ENCODE results near the gene RNU1-2.
"Not testable (repeated sequence)": the region's sequence is repeated elsewhere in the genome, so short reads cannot be mapped to it uniquely, and the experiment has no call there.

The RNU1-2 gene

GRCh38 chr1:16888860-16889816 is 6.6 kb upstream of the RNU1-2 start:
- peak; percentile 63 for DNase-seq (ENCODE audit: low read depth)

DNA sequence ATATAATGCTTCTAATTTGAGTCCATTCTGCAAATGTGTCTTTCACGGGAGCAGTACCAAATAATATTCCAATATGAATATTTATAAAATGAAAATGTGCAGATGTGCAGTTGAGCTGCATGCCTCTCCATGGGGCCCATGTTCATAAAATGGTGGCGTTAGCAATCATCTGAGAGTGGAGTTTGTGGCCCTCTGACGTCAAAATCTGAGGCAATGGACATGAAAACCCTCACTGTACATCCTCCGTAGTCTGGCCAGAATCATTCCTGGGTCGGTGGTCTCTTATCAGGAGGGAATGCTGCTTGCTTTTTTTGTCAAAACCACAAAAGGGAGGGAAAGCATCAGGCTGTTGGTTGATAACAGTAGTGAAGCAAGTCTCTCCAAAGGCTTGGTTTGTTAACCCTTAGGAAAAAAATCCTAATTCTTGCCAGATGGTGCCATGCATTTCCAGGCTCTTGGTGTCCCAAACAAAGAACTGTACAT is 5.2 kb upstream of the RNU1-2 start:
- not testable (repeated sequence) for DNase-seq (ENCODE audit: low read depth)

GRCh38 chr1:16891057-16891456 is 4.7 kb upstream of the RNU1-2 start:
- not testable (repeated sequence) for DNase-seq (ENCODE audit: low read depth)

DNA sequence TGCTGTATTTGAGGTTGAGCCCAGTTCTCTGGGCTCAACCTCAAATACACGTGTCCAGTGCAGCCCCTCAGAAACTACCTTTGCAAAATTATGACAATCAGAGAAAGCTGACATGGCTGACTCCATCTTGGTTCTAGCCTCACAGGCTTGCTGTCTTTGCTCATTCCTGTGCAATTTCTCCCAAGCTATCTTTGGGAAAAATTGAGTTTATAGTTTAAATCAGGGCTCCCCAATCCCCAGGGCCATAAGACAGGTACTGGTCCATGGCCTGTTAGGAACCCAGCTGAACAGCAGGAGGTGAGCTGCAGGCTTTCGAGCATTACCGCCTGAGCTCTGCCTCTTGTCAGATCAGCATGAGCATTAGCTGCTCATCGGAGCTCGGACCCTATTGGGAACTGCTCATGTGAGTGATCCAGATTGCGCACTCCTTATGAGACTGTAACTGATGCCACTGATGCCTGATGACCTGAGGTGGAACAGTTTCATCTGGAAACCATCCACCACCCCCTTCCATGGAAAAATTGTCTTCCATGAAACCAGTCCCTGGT is 2.7 kb upstream of the RNU1-2 start:
- not testable (repeated sequence) for DNase-seq (ENCODE audit: low read depth)

DNA sequence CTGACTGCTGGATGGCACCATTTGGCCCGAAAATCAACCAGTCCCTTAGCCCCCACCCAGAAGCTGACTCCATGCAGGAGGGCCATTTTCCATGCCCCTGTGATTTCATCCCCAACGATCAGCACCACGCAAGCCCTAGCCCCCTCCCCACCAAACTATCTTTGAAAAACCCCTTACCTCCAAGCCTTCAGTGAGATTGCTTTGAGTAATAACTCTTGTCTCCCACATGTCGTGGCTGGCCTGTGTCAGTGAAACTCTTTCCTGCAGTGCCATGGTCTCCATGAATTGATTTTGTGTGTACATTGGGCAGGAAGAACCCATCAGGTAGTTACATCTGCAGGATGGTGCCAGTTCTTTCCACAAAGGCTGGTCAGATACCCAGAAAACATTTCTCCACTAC is 2.0 kb upstream of the RNU1-2 start:
- DNase-seq (ENCODE audit: low read depth) = not testable (repeated sequence)

DNA sequence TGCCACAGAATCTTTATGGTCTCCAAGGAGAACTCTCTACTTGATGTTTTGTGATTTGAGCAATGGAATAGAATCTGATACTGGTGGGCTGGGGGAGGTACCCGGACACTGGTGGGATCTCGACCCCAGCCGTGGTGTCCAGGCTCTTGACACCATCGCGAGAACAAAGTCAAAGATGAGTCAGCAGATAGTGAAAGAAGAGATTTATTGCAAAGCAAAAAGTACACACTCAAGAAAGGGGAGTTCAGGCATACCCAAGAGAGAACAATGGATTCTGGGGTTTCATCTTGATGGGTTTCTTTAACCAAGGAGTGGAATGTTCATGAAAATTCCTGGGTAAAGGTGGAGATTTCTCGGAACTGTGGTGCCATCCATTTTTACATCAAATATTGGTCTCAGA is 1.4 kb upstream of the RNU1-2 start:
- DNase-seq (ENCODE audit: low read depth) = not testable (repeated sequence)

DNA sequence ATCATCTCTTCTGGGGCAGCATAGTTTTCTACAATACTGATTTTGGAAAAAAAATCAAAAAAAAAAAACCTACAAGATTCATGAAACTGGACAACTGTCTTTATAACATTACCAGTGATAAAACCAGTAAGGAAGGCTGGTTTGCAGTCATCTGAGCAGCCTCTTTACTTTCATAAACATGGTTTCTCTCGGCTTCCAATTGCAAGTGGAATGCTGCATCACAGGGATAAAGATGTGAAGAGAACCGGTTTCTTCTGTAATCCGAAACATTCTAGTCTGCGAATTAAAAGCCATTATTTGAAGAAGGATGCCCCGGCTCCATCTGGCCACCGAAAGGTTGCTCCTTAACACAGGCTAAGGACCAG is 565 bp upstream of the RNU1-2 start:
- not testable (repeated sequence) for DNase-seq (ENCODE audit: low read depth)

DNA sequence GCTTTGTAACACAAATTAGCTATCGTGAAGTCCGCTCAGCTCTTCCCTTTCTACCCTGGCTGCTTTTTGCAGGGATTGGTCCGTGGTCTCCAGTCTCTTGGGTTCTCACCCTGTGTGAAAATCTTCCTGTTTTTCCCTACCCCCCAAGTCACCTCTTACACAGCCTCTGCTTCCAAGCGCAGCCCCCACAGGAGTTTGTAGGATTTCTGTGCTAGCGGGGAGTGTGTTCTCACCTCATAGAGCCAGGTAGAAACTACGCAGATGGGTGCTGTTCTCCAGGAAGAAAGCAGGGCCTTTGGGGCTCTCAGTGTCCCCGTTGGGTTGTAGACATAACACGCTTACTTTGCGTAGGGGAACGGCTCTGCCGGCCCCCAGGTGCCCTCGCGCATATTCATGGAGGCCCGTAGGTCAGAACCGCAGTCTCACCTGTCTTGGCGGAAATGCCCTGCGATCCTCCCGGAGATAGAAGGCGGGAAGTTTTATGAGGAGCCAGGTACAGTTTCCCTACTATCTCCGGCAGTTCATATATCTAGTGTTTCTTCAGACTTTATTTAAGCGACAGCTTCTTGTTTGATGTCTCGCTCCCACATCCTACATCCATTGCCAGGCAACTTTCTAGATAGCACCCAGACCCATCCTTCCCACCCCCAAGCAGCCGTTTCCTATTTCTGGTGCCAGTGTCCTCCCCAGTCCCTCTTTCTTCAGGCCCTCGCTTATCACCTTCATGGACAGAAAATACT is 706 bp downstream of the RNU1-2 start:
- not testable (repeated sequence) for DNase-seq (ENCODE audit: low read depth)

DNA sequence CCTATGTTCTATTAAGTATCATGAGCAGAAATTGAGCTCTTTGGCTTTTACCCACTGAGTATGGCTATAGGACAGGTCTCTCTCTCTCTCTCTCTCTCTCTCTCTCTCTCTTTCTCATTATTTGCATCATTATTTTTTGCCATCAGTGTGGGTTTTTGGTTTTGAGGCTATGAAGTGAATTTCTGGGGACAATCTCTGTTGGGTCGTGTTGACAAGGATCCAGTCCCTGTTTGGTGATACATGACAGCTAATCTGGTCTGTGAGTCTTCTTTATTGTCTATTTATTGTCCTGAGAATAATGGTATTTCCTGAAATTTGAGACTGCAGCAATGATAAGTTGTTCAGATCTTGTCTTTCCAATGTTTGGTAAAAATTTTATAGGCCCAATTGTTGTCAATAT is 1.9 kb downstream of the RNU1-2 start:
- DNase-seq (ENCODE audit: low read depth) = not testable (repeated sequence)

DNA sequence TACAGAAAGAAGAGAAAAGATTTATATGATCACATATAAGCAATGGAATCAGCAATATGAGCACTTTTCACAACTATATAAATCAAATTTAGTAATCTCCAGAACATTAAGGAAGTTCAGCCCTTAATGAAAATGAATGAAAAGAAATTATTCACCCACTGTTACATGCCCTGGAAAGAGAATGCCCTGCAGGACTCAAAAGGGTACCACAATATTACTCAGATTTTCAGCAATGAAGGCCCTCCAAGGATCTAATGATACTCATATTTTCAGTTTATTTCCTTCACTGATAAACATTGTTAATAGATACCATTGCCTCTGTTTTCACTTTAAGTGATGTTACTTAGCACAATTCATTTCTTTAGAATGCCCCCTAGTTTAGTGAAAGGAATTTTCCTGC is 2.5 kb downstream of the RNU1-2 start:
- not testable (repeated sequence) for DNase-seq (ENCODE audit: low read depth)

- not testable (repeated sequence) for DNase-seq (ENCODE audit: low read depth)
These were observed 3.2 kb downstream of the RNU1-2 start for GRCh38 chr1:16899020-16899419.

DNA sequence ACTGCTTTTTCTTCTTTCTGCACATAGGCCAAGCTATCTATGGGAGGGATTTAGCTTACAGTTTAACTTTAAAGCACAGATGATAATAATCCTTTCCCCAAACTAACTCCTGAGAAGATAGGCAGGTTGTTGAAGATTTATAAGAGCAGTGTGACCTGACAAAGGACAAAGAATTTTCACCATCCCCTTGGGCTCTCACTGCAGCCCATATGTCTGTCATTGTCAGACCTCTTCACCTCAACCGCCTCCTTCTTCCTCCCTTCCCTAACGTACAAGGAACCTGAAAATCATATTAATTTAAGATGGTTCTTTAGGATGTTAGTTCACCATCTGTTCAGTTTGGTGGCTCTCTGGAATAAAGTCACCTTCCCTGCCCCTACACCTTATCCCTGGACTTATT is 5.0 kb downstream of the RNU1-2 start:
- DNase-seq (ENCODE audit: low read depth) = no peak

DNA sequence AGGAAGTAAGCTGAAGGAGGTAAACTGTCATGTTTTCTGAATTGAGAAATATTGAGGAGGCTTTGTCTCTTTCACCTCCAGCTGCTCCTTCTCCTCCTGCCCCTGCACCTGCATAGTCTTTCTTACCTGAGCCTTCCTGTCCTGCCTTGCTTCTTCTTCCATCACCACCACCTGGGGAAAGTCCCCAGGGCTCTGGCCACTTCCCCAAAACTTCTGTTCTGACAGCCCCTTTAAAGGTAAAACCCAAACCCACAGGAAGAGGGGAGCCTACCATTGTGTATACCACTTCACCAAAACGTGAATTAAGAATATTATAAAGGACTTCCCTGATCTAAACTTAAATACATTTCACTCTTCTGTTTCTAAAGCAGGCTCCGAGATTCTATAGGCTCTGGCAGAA is 5.6 kb downstream of the RNU1-2 start:
- DNase-seq (ENCODE audit: low read depth) = not testable (repeated sequence)

GRCh38 chr1:16903054-16903453 is 7.3 kb downstream of the RNU1-2 start:
- DNase-seq (ENCODE audit: low read depth) = no peak

GRCh38 chr1:16903458-16903796 is 7.6 kb downstream of the RNU1-2 start:
- DNase-seq (ENCODE audit: low read depth) = no peak

DNA sequence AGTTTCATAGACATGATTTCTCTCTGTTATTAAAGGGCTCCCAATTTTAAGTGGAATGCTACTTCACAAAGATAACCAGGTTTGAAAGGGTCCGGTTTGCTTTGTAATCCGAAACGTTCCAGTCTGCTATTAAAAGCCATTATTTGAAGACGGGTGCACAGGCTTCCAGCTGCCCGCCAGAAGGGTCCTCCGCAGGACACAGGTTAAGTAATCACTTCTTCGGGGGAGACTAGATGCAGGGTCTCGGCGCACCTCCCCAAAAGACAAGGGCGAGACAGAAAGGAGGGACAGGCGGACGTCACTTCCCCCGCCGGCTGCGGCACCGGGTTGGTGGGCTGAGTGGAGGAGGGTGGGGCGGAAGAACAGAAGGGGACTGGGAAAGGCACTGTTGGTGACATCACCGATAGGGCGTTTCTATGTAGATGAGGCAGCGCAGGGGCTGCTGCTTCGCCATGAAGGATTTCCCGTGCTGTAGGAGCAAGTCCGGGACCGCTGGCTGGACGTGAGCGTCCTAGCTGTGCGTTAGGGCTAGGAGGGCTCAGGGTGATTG is 8.9 kb downstream of the RNU1-2 start:
- peak; percentile 91 for DNase-seq (ENCODE audit: low read depth)

DNA sequence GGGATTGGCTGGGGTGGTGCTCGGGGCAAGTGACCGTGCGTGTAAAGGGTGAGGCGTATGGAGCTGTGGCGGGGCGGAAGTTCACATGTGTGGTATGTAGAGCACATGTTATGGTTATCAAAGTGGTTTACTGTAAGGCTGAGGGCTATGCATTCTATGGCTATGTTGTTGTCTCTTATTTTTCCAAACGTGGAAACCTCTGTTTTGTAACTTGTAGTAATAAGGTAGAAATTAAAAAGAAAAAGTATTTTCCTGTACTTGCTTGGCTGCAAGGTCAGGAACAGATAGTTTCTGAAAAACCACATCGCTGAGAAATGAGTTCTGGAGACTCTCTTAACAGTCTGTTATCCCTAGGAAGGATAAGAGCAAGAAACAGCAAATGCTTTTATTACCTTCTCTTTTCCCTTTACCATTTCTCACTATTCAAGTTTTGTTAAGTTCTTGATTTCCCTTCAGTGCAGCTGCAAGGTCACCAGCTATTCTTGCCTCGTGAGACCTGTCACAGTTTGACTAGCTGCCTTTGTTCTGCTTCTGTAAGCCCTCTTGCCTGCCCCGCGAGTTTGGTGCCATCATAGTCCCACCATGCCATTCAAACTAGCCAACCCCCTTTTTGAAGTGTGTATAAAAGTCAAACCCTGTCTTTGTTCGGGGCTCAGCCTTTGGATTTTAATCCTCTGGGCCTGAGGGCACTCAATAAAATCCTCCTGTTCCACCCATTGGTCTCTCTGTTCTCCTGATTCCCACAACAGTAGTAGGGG is 9.5 kb downstream of the RNU1-2 start:
- DNase-seq (ENCODE audit: low read depth) = no peak

GRCh38 chr1:16905868-16906702 is 10.3 kb downstream of the RNU1-2 start:
- DNase-seq (ENCODE audit: low read depth) = no peak

DNA sequence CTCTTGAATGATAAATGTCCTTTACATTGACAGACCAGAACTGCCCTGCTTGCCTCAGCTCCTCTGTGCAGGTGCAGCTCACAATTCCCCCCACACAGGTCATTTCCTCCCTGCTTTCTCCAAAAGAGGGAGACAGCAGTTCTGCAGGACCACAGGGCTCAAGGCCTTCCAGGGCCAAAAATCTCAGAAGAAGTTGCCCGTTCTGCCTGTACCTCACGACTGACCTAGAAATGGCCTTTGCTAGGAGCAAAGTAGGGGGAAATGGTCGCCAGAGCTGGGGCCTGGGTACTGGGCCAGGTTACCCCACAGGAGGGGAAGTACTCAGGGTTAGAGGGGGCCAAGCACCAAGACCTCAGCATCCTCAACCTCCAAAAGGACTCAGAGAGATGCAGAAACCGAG is 11.1 kb downstream of the RNU1-2 start:
- DNase-seq (ENCODE audit: low read depth) = no peak

DNA sequence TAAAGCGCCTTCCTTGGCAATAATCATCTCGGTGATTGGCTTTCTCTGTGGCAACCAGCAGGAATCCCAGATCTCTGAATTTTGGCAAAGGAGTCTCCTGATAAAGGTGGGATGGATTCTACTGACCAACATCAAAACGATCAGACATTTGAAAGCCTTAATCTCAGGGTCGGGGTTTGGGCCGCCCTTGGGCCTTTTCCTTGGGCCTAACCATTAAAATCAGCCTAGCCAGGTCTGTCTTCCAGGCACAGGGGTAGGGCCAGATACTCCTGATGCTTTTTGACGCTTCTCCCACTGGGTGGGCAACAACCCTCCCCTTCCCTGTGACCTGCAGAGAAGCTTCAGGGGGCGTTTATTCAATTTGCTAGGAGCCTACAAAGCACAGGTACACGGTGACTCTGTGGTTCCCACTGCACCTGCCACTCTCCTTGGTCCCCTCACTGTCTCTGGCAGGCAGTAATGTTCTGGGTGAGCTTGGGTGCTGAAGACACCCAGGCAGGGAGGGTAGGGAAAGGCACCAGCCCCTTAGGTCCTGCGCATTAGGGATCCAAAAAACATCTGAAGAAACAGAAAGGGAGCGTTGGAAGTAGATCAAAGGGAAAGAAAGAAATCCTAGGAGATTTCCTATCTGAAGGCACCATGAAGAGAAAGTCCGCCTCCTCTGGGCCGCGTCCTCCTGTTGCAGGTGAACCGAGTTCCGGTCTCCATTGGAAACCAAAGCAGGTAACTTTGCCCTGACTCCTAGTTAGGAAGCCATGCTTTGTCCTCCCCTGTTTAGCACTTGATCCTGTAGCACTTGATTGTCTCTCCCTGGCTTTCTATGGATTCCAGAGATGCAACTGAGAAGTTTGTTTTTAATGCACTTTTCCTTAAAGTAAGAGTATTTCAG is 12.3 kb downstream of the RNU1-2 start:
- DNase-seq (ENCODE audit: low read depth) = no peak

Measured in stimulated activated CD8-positive, alpha-beta memory T cell treated with anti-CD3 and anti-CD28 coated beads, Interleukin-15, amount 100 ng/mL, for 24 hours (primary cell).